DOHH2 (cell line): Measurements from ENCODE around the gene WDR73.

ENCODE experiments used
- CTCF ChIP-seq: fragments of 200-600 bp; sonication (generic); IDR thresholded peaks from one replicate; pipeline ENCODE4 v1.5.1; 2014; ENCODE audit warnings: antibody characterized with exemption, mild to moderate bottlenecking, low read depth, low read length; ENCODE audit not compliant: poor library complexity, severe bottlenecking
- EZH2phosphoT487 ChIP-seq: fragments of 200-600 bp; sonication (generic); IDR thresholded peaks from 2 replicates; pipeline ENCODE4 v1.6.1; 2017; ENCODE audit warnings: borderline replicate concordance, mild to moderate bottlenecking, antibody characterized with exemption, low read length, moderate library complexity, mixed read lengths

- TF ChIP-seq CTCF (peak; percentile 68), EZH2phosphoT487 (no peak)
Measured at GRCh38 chr15:84658080-84658787, 4.2 kb upstream of the WDR73 start, which contains the start of gene NMB.
